Neuron (in vitro differentiated cells): Measurements from ENCODE around the gene GABRG2.
"Not testable (repeated sequence)": the region's sequence is repeated elsewhere in the genome, so short reads cannot be mapped to it uniquely, and the experiment has no call there.

ENCODE experiments used
- H2AFZ ChIP-seq: one replicate; pipeline ENCODE4 v1.6.1; 2013; ENCODE audit warnings: low read depth, mild to moderate bottlenecking, inconsistent platforms, low read length, moderate library complexity
- H3K27me3 ChIP-seq: one replicate; pipeline ENCODE4 v1.6.1; 2013; ENCODE audit warnings: low read length; ENCODE audit not compliant: insufficient read depth
- H3K36me3 ChIP-seq: one replicate; pipeline ENCODE4 v1.6.1; 2013; ENCODE audit warnings: low read length; ENCODE audit not compliant: insufficient read depth
- H3K4me1 ChIP-seq: one replicate; pipeline ENCODE4 v1.6.1; 2013; ENCODE audit warnings: low read length; ENCODE audit not compliant: insufficient read depth
- H3K4me3 ChIP-seq: 2 replicates; pipeline ENCODE4 v1.5.1; 2013; ENCODE audit warnings: mild to moderate bottlenecking, low read length, moderate library complexity
- H3K9me3 ChIP-seq: one replicate; pipeline ENCODE4 v1.6.1; 2013; ENCODE audit warnings: low read length

The GABRG2 gene

DNA sequence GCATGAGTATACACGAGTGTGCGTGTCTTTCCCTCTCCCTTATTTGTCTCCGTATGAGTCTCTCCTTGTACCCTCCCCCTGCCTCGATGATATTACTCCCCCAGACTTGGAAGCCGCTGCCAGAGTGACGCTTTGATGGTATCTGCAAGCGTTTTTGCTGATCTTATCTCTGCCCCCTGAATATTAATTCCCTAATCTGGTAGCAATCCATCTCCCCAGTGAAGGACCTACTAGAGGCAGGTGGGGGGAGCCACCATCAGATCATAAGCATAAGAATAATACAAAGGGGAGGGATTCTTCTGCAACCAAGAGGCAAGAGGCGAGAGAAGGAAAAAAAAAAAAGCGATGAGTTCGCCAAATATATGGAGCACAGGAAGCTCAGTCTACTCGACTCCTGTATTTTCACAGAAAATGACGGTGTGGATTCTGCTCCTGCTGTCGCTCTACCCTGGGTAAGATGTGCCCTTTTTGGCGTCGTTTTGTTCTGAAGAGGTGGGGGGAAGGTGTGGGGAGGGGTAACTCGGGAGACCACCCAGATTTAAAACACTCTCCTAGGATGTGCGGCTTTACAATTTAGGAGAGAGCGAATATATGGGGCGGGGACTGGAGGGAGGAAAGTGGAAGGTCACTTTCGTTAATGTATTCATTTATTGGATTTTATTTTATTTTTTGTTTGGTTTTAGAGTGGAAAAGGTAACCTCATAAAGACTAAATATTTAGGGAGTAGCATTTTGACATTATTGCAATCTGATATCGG lies at the start of gene GABRG2:
Gene GABRG2 (plus strand): TSS at position 119 of the 757 bp plus-strand sequence. CDS start 227 bp downstream, at position 346.
- Histone ChIP-seq H3K9me3 (no peaks in the 10 kb centered on the region), H2AFZ (no peak within 1 kb of the TSS), H3K4me1 (no peaks in the 10 kb centered on the region), H3K27me3 (peaks cover 3% of the 10 kb centered on the region), H3K4me3 (no peak within 1 kb of the TSS), H3K36me3 (no peaks in the 10 kb centered on the region)

DNA sequence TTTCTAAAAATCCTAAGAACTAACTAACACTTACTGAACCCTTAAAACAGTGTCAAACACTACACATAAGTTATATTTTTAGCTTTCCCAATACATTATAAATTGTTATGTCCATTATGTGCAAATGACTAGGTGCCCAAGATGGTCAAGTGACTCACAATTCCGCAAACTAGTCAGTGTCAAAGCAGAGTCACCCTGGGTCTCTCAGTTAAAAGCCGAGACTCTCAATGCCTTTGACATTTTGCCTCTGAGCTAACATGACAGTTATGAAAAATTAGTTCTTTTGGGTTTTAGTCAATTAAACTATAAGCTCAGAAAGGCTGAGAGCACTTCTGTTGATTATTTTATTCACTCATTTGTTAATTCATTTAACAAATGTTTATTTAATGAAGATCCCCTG lies 42.3 kb upstream of the GABRG2 start:
- Histone ChIP-seq H3K27me3 (no peaks in the 10 kb centered on the region), H3K9me3 (no peaks in the 10 kb centered on the region), H2AFZ (no peak overlapping the region), H3K36me3 (no peaks in the 10 kb centered on the region), H3K4me3 (no peak overlapping the region), H3K4me1 (no peaks in the 10 kb centered on the region)

DNA sequence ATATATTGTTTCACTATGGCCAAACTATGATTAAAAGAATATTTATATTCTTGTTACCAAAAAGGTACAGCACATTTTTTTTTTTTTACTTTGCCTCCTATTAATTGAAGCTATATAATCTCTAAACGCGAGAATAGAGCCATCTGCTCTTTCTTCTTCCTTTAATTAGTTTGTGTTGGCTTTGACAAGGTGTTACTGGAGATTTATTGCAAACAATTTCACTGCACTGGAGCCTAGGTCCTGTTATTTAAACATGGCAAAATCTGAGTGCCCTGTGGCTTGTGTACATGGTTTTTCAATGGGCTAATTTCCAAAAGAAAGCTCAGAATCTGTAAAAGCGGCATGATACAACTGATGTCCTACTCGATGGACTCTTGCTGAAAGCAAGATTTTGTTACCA lies 40.8 kb upstream of the GABRG2 start:
- H2AFZ ChIP-seq, result no peak overlapping the region
- H3K9me3 ChIP-seq, result no peaks in the 10 kb centered on the region
- no peaks in the 10 kb centered on the region for H3K4me1 ChIP-seq
- no peak overlapping the region for H3K4me3 ChIP-seq
- H3K27me3 ChIP-seq, result no peaks in the 10 kb centered on the region
- H3K36me3 ChIP-seq, result no peaks in the 10 kb centered on the region

DNA sequence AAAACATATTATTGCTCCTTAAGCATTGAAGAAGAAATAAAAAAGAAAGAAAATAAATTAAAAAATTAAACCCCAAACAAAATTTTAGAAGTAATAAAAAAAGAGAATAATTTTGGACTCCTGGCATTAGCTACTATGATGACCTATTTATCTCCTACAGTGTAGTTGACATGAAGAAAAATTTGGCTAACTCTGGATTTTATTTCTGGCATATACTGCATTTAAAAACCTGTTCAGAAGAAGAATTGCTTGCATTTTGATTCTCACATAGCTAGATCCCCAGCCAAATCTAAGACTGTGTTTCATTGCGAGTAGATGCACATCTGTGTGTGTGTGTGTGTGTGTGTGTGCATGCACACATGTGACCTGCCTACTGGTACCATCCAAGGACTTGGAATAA lies 30.1 kb upstream of the GABRG2 start:
- H3K4me1 ChIP-seq, result no peaks in the 10 kb centered on the region
- no peaks in the 10 kb centered on the region for H3K9me3 ChIP-seq
- no peak overlapping the region for H2AFZ ChIP-seq
- no peak overlapping the region for H3K4me3 ChIP-seq
- no peaks in the 10 kb centered on the region for H3K36me3 ChIP-seq
- H3K27me3 ChIP-seq, result no peaks in the 10 kb centered on the region

DNA sequence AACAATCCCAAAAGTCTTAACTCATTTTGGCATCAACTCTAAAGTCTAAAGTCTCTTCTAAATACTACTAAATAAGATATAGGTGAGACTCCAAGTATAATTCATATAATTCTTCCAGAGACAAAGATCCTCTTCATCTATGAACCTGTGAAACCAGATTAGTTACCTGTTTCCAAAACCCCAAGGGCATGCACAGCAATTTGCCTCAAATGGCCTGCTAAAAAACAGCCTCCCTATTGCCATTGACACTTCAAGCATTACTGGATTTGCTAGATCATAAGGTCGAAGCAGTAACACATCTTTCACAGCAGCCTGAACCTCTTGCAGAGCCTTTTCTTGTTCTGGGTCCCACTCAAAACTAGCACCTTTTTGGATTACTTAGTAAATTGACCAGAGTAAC lies 20.3 kb upstream of the GABRG2 start:
- no peaks in the 10 kb centered on the region for H3K27me3 ChIP-seq
- no peaks in the 10 kb centered on the region for H3K4me1 ChIP-seq
- no peaks in the 10 kb centered on the region for H3K9me3 ChIP-seq
- H2AFZ ChIP-seq, result no peak overlapping the region
- no peaks in the 10 kb centered on the region for H3K36me3 ChIP-seq
- H3K4me3 ChIP-seq, result no peak overlapping the region

DNA sequence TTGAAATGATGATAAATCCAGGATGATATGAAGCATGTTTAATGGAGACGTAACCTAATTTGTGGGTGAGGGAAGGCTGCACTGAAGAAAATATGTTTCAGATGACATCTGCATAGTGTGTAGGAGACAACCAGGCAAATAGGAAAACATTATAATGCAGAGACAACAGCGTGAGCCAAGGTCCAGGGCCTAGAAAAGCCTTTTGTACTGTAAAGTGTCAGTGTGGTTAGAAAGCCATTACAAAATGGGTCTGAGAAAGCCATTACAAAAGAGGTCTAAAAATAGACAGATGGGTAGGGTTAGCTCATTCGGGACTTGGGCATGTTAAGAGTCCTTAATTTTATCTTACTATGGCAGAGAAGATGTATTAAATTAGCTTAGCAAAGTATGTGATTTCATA lies 14.9 kb upstream of the GABRG2 start:
- no peaks in the 10 kb centered on the region for H3K27me3 ChIP-seq
- H3K36me3 ChIP-seq, result no peaks in the 10 kb centered on the region
- H3K9me3 ChIP-seq, result no peaks in the 10 kb centered on the region
- H2AFZ ChIP-seq, result no peak overlapping the region
- no peak overlapping the region for H3K4me3 ChIP-seq
- no peaks in the 10 kb centered on the region for H3K4me1 ChIP-seq

DNA sequence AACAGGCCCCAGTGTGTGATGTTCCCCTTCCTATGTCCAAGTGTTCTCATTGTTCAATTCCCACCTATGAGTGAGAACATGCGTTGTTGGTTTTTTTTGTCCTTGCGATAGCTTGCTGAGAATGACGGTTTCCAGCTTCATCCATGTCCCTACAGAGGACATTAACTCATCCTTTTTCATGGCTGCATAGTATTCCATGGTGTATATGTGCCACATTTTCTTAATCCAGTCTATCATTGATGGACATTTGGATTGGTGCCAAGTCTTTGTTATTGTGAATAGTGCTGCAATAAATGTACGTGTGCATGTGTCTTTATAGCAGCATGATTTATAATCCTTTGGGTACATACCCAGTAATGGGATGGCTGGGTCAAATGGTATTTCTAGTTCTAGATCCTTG lies 12.5 kb upstream of the GABRG2 start:
- not testable (repeated sequence) for H3K36me3 ChIP-seq, H3K9me3 ChIP-seq, H2AFZ ChIP-seq, H3K4me3 ChIP-seq, H3K27me3 ChIP-seq, H3K4me1 ChIP-seq

DNA sequence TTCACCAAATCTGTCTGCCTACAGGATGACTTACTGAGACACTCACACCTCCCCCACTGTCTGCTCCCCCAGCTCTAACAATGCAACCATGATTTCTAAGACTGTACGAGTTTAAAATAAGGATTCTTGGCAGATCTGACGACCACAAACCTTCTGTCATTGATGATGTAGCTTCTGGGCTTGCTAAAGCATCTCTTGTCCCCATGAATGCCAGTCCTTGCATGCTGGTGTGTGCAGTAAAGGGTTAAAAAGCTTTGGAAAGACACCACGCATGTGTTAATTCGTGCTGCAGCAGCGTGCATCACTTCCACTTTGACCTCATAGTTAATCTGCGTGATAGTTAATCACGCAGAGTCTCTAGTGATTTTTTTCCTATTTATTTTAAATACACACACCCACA lies 411 bp upstream of the GABRG2 start:
- no peak overlapping the region for H3K4me3 ChIP-seq
- H3K4me1 ChIP-seq, result no peaks in the 10 kb centered on the region
- H3K27me3 ChIP-seq, result peaks cover 3% of the 10 kb centered on the region
- no peaks in the 10 kb centered on the region for H3K9me3 ChIP-seq
- H3K36me3 ChIP-seq, result no peaks in the 10 kb centered on the region
- no peak overlapping the region for H2AFZ ChIP-seq

DNA sequence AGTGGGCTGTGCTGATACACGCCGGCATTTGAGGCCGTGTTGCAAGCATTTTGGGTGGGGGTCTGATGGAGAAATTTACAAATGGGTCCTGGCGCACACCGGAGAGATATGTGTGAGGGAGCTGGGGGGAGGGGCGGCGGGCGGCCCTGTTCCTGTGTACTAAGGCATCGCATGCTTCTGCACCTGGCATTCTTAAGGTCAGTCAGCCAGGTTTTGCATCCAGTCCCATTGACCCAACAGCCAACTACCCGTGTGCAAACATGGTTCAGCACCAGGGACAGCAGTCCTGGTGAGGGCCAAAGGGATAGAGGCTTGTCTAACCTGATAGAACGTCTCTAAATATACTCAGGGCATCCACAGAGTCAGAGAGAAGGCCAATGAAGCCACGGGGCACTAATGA lies 839 bp downstream of the GABRG2 start:
- Histone ChIP-seq H2AFZ (no peak overlapping the region), H3K9me3 (no peaks in the 10 kb centered on the region), H3K4me1 (no peaks in the 10 kb centered on the region), H3K27me3 (peaks cover 3% of the 10 kb centered on the region), H3K36me3 (no peaks in the 10 kb centered on the region), H3K4me3 (no peak overlapping the region)

DNA sequence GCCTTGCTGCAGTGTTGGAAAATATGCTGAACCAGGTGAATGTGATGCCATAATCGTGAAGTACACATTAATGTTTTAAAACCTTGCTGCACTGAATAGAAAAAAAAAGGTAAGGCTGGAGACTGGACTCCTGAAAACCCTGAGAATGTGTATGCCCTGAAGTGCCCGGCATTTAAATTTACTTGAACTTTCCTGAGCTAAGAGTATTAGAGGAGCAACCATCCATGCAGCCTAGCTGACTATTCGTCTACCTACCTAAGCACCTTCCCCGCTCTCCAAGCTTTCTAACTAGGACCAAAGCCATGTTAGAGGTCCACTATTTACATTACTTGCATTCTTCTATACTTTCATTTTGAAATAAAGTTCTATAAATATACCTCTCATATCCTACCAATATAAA lies 1.4 kb downstream of the GABRG2 start:
- H3K27me3 ChIP-seq, result peaks cover 3% of the 10 kb centered on the region

DNA sequence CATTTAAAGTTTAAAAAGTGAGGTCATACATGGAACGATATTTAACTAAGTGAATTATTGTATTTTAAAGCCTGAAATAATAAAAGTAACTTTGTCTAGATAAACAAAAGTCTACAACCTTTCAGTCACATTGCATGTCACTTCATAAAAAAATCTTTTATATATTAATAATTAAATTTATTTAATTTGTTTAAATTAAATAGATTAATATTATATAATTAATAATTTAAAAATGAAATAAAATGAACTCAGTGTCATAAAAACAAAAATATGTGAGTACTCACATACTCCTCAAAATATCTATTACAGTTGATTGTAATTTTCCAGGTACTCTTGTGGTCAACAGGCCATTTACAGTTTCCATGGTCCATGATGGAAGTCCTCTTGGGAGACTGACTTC lies 11.2 kb downstream of the GABRG2 start:
- Histone ChIP-seq H3K4me1 (no peaks in the 10 kb centered on the region), H3K36me3 (no peaks in the 10 kb centered on the region)

More for the DNA sequence above, 1.4 kb downstream of the GABRG2 start:
- no peak overlapping the region for H2AFZ ChIP-seq
- H3K36me3 ChIP-seq, result no peaks in the 10 kb centered on the region
- H3K4me3 ChIP-seq, result no peak overlapping the region
- H3K9me3 ChIP-seq, result no peaks in the 10 kb centered on the region
- H3K4me1 ChIP-seq, result no peaks in the 10 kb centered on the region

DNA sequence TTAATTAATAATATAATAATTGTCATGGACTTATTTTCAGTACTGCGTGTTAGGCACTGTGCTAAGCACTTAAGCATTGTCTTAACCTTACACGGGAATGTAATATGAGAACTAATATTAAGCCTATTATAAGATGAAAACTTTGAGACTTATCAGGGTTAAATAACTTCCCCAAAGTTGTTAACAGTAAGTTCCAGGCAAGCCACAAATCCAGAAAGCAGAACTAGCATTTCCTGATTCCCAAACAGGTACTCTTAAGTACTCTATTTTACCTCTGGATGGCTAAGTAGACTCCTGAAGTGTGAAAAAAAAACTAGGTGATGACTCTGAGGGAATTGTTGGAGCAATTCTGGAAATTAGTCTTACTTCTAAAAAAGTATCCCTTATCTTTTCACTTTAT lies 23.8 kb downstream of the GABRG2 start:
- no peak overlapping the region for H2AFZ ChIP-seq

More for the DNA sequence above, 11.2 kb downstream of the GABRG2 start:
- no peaks in the 10 kb centered on the region for H3K27me3 ChIP-seq
- H3K9me3 ChIP-seq, result no peaks in the 10 kb centered on the region
- no peak overlapping the region for H3K4me3 ChIP-seq
- H2AFZ ChIP-seq, result no peak overlapping the region

DNA sequence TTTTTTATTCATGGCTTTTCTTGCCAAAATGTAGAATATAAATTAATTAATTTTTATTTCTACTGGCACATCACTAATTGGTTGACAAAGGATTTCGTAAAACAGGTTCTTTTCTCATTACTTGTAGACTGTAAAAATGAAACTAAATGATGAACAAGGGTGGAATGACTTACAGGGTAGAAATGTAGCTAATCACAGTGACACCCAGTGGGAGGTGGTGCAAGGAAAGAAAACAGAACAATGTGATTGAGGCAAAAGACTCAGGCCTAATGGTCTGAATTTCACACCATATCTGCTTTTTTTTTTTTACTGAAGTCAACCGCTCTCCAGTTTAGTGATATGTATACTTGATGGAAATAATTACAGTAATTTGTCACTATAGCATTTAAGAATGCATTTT lies 28.9 kb downstream of the GABRG2 start:
- Histone ChIP-seq H3K4me3 (no peak overlapping the region), H3K9me3 (no peaks in the 10 kb centered on the region), H3K4me1 (no peaks in the 10 kb centered on the region), H3K36me3 (no peaks in the 10 kb centered on the region), H2AFZ (no peak overlapping the region), H3K27me3 (no peaks in the 10 kb centered on the region)

More for the DNA sequence above, 23.8 kb downstream of the GABRG2 start:
- H3K4me1 ChIP-seq, result no peaks in the 10 kb centered on the region
- H3K36me3 ChIP-seq, result no peaks in the 10 kb centered on the region
- no peak overlapping the region for H3K4me3 ChIP-seq
- no peaks in the 10 kb centered on the region for H3K27me3 ChIP-seq
- no peaks in the 10 kb centered on the region for H3K9me3 ChIP-seq

DNA sequence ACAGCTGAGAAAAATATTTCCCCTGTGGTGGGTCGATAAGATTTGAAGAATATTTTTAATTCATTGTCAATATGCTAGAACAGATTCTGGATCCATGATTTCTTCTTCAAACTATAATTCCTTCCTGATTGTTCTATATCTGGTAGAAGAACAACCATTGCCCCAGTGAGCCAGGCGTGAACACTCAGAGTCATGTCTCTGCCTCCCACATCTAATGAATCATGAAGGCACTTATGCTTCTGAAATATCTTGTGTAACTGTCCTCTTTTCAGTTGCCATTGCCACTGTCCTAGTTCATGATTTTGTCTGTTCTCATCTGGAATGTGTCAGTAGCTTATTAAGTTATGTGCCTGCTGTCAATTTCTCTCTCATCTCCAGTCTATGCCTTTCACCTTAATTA lies 40.0 kb downstream of the GABRG2 start:
- Histone ChIP-seq H3K36me3 (no peaks in the 10 kb centered on the region), H3K4me3 (no peak overlapping the region), H3K27me3 (no peaks in the 10 kb centered on the region), H3K4me1 (no peaks in the 10 kb centered on the region), H2AFZ (no peak overlapping the region), H3K9me3 (no peaks in the 10 kb centered on the region)
